Suppressor macrophage treated with lipopolysaccharide for 1 hour (primary cell): ENCODE data around the gene ORAI3.
"Not testable (repeated sequence)": the region's sequence is repeated elsewhere in the genome, so short reads cannot be mapped to it uniquely, and the experiment has no call there.

Experiments
- DNase-seq, 3 donors: peaks; one replicate each; pipeline ENCODE4 v3.0.0-alpha.2; 2020 to 2022

Gene ORAI3

DNA sequence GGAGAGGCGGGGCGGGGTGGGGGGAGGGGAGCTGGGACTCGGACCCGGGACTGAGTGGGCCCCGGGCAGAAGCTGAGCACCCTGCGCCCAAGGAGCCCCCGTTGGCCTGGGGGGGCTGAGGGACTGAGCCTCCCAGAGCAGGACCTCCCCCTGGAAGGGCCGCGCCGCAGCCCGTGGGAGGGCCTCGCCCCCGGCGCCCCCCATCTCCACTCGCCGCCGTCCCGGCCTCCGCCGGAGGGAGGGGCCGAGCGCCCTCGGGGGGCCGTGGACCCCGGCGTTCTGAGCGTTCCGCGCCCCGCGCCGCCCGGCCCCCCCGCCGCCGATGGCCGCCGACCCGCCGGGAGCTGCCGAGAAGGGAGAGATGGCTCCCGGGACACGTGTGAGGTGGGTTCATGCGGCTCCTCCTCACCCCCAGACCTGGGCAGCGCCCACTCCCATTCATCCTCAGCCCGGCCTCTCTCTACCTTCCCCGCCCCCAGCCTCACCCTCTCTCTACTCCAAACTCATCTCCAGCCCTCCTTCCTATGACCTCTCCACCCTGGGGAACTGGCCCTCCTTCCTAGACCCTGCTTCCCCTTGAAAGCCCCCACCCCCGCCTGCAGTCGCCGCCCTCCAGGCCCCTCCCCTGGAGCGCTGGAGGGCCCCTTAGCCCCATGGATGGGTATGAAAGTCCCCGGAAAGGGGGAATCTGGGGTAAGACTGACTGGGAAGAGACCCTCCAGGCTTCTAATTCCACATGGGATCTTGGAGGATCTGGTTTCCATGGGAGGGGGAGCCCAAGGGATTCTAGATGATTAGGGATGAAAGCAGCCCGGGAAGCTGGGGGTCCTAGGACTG, 24.6 kb upstream of the ORAI3 start:
- peak; percentile 63 to 82 (median 66) for DNase-seq

DNA sequence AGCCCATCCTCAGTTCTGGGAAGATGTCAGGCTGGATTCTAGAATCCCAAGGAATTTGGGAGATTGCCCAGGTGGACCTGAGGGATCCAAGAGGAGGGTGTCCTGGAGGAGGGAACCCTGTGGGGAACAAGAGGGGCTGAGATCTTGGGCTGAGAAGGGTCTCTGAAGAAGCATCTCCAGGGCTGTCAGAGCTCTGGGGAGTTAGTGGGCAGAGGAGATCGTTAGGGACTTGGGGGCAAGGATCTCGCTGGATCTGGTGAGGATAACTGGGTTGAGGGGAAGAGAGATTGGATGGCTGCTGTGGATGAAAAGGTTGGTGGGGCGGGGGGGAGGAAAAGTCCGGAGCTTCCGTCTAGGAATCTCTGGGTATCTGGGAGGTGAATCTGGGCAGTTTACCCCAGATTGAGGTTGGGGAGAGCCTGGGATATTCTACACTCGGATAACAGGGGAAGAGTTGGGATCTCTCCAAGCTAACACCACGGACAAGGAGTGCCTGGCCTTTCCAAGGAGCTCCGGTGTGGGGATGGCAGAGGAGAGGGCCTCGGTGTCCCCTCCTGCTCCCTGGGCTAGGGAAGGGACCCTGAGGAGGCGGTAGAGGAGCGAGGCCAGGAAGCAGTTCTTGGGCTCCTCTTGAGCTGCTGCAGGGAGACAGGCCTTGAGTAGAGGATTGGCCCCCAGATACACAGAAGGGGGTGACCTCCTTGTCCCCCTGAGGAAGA, 23.8 kb upstream of the ORAI3 start:
- no peak for DNase-seq

DNA sequence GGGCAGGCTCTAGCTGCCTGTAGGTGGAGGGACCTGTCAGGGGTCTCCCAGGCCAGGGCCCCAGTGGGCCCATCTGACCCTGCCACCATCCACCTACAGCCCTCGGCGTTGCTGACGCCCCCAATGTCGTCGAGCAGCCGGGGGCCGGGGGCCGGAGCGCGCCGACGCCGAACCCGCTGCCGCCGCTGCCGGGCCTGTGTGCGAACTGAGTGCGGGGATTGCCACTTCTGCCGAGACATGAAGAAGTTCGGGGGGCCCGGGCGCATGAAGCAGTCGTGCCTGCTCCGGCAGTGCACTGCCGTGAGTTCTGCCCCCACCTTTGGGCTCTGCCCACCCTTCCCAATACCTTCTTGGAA, 23.3 kb upstream of the ORAI3 start:
- no peak for DNase-seq

DNA sequence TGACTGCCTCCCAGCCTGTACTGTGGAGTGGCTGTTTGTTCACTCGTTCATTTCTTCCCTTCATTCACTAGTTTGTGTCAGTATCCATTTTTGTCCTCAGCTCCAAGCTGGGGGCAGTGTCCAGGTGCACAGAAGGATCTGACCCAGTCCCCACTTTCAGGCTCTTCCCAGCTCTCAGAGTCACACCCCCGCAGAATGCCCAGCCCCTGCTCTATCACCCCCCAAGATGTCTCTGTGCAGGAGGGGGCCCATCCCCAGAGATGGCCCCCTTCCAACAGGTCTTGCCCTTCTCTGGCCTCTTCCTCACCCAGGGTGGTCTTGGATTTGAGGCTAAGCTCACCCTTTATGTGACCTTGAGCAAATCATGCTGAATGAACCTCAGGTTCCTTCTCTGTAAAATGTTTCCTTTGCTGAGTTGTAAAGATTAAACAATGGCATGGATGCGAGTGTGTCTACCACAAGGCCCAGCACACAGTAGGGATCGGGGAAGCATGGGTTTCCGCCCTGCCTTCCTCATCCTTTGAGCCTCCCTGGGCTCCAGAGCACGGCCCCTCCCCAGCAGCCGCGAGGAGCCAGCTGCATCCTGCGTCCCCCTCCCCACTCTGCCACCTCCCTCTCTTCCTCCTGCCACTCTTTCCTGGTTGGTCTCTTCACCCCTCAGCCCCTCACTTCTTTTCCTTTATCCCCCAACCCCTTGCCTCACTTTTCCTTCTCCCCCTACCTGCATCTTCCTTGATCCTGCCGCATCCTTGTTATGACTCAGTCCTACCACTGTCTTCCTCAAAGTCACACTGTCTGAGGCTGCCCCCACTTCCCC, 22.7 kb upstream of the ORAI3 start:
- no peak for DNase-seq

DNA sequence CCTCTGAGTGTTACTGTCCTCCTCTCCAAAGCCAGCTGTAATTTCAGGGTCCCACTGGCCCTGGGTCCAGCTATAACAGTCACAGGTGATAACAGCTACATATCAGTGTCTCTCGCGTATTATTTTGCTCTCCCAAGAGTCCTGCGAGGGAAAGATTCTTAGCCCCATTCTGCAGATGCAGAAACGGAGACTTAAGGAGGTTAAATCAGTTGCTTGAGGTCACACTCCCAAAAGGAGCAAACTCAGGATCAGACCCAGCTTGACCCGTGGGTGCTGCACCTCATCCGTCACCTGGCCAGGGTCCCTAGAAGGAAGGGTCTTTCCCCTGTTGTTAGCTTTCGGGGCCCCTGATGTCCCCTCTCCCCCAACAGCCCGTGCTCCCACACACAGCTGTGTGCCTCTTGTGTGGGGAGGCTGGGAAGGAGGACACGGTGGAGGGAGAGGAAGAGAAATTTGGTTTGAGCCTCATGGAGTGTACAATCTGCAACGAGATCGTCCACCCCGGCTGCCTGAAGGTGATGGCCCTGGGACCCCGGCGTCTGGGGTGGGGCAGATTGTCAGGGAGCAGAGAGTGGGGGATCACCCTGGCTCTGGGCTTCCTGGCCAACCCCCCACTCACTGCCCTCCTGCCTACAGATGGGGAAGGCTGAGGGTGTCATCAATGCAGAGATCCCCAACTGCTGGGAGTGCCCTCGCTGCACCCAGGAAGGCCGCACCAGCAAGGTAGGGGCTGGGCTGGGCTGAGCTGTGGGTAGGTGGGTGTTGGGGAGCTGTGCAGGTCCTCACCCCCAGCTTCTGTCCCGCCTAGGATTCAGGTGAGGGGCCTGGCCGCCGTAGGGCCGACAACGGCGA, 21.7 kb upstream of the ORAI3 start:
- no peak for DNase-seq

- peak; percentile 49 to 59 (median 55) for DNase-seq
These were observed 21.0 kb upstream of the ORAI3 start for GRCh38 chr16:30927789-30928378.

GRCh38 chr16:30928390-30928789, 20.5 kb upstream of the ORAI3 start:
- no peak for DNase-seq

GRCh38 chr16:30929167-30929566, 19.7 kb upstream of the ORAI3 start:
- no peak for DNase-seq

DNA sequence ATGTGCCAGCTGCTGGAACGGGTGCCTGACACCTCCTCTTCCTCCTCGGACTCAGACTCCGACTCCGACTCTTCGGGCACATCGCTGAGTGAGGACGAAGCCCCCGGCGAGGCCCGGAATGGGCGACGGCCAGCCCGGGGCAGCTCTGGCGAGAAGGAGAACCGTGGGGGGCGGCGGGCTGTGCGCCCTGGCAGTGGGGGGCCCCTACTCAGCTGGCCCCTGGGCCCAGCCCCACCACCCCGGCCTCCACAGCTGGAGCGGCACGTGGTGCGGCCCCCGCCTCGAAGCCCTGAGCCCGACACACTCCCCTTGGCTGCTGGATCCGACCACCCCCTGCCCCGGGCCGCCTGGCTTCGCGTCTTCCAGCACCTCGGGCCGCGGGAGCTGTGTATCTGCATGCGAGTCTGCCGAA, 18.7 kb upstream of the ORAI3 start:
- DNase-seq: no peak

DNA sequence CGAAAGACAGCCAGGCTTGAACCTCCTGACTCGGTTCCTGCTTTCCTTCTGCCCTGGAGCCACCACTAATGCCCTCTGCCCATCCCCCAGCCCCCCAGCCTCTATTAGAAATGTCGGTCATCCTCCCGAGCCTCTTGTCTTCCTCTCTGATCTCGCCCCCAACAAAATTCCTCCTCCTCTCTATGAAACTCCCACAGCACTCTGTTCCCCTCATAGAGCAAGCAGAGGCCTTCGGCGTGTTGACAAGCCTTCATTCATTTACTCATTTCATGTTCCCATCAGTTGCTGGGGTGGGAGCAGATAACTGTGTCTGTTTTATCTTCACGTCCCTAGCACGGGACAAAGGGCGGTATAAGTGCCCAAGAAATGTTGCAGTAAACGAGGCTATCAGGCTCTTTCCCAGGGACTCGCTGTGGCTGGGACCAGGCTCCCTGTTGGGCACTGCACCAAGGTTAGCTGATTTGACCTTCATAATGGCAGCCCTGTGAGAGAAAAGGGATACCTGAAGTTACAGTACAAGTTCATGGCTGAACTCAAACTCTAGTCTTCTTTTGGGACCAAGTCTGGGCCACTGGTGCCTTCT, 17.7 kb upstream of the ORAI3 start:
- DNase-seq: no peak

DNA sequence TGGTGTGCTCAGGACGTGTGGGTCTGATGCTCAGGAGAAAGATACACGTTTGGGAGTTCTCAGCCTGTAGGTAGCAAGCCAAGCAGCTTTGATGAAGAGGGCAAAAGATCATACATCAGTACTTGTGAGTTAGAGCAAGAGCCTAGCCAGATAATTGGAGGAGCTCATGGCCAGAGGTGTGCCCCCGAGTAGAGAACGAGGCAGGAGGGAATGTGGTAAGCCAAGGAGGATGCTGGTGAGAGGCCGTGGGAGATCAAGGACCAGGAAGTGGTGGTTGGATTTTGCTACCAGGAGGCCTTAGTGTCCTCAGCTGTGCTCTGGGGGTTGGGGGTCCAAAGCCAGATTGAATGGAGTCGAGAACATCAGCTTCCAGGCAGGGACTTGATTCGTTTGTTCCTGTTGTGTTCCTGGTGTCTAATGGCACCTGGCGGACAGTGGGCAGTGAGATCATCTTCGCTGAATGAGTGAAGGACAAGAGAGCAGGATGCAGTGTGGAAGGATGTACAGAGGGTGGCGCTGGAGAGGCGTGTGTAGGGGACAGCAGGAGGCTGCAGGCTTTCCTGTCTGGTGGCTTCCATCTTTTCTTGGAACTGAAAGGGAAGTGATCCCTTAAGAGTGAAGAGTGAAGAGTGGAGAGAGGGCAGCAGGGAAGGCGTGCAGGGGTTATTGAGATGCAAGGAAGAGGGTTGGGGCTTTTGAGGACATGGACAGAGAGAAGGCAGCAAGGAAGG, 13.9 kb upstream of the ORAI3 start:
- peak; percentile 76 to 83 (median 76) for DNase-seq

DNA sequence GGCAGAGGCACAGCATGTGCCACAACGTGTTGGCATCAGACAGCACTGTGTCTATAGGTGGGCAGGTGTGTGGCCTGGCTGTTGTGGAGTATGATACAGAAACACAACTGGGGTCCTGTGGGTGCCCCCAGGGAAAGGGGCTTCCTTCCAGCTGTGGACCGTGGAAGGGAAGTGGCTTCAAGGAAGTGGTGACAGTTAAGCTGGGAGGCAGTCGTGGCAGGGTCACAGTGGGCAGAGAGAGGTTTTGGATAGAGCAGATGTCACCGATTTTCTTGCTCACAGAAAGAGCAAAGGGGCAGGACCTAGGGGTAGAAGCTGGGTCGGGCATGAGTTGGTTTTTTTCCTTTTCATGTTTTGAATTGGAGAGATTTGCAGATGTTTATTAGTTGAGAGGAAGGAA, 11.2 kb upstream of the ORAI3 start:
- no peak for DNase-seq

GRCh38 chr16:30939571-30939970, 9.3 kb upstream of the ORAI3 start:
- DNase-seq: not testable (repeated sequence)

- DNase-seq: peak; percentile 79 to 89 (median 85)
These were observed 7.1 kb upstream of the ORAI3 start for GRCh38 chr16:30941600-30942425.

DNA sequence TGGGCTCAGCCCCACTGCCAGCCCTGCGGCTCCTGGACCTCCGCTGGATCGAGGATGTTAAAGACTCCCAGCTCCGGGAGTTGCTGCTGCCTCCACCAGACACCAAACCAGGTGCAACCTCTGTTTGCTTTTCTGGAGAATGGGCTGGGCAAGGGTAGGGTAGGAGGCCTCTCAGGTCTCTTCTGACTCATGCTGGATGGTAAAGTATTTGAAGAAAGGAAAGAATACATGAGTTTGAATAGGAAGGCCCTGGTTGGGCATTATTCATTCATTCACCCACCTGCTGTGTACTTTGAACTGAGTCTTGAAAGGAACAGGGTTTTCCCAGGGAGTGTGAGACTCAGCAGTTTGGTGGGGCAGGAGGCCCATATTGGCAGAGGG, 6.5 kb upstream of the ORAI3 start:
- DNase-seq: no peak

GRCh38 chr16:30944352-30944751, 4.5 kb upstream of the ORAI3 start:
- DNase-seq: no peak

GRCh38 chr16:30946671-30947540, 2.0 kb upstream of the ORAI3 start:
- no peak for DNase-seq

- DNase-seq: no peak
These were observed 1.4 kb upstream of the ORAI3 start for GRCh38 chr16:30947541-30947858.
